HL-60 (cell line): Measurements from ENCODE around the gene CALCA.

ENCODE experiments used
- DNase-seq, 2 experiments: peaks; one replicate each; pipeline ENCODE4 v3.0.0-alpha.2; 2010 to 2020; ENCODE audit warnings: low read depth in 1 of 2, low spot score in 1 of 2
- H3K27ac ChIP-seq: fragments of 250-450 bp; sonication (Bioruptor Pico); replicated peaks from 2 replicates; pipeline ENCODE4 v1.5.1; 2020; ENCODE audit warnings: mild to moderate bottlenecking, moderate library complexity
- H3K27me3 ChIP-seq: fragments of 250-450 bp; sonication (Bioruptor Pico); 2 replicates; pipeline ENCODE4 v1.5.1; 2021; ENCODE audit warnings: mild to moderate bottlenecking, moderate library complexity; ENCODE audit not compliant: insufficient read depth, poor library complexity, severe bottlenecking
- H3K4me3 ChIP-seq: replicated peaks from 2 replicates; pipeline ENCODE4 v1.5.1; 2011; ENCODE audit warnings: mild to moderate bottlenecking, control low read depth, low read length; ENCODE audit not compliant: insufficient read depth
- CTCF ChIP-seq: IDR thresholded peaks from one replicate; pipeline ENCODE4 v1.5.1; 2011; ENCODE audit warnings: low read length, control low read depth, inconsistent platforms; ENCODE audit not compliant: insufficient read depth
- GABPA ChIP-seq: IDR thresholded peaks from 2 replicates; pipeline ENCODE4 v1.6.1; 2012; ENCODE audit warnings: low read depth
- POLR2AphosphoS5 ChIP-seq: IDR thresholded peaks from 2 replicates; pipeline ENCODE4 v1.6.1; 2012; ENCODE audit warnings: low read depth
- REST ChIP-seq: IDR thresholded peaks from 2 replicates; pipeline ENCODE4 v1.6.1; 2012; ENCODE audit warnings: low read depth; ENCODE audit not compliant: insufficient replicate concordance
- SPI1 ChIP-seq: IDR thresholded peaks from 2 replicates; pipeline ENCODE4 v1.6.1; 2012; ENCODE audit warnings: low read depth, mild to moderate bottlenecking, borderline replicate concordance

CALCA gene

GRCh38 chr11:14980854-14981253, 8.7 kb upstream of the CALCA start:
- TF ChIP-seq GABPA (no peak), SPI1 (no peak), REST (no peak), CTCF (no peak), POLR2AphosphoS5 (no peak)
- Histone ChIP-seq H3K4me3 (no peak overlapping the region), H3K27me3 (peaks cover 9% of the 10 kb centered on the region), H3K27ac (no peak overlapping the region)
- no peak for DNase-seq

GRCh38 chr11:14977101-14977880, 5.1 kb upstream of the CALCA start:
- DNase-seq: no peak
- no peak for TF ChIP-seq SPI1
- TF ChIP-seq POLR2AphosphoS5: no peak
- no peak for TF ChIP-seq CTCF
- no peak for TF ChIP-seq REST
- no peak for TF ChIP-seq GABPA
- Histone ChIP-seq H3K4me3 (no peak overlapping the region), H3K27me3 (peaks cover 45% of the 10 kb centered on the region), H3K27ac (no peak overlapping the region)

- peaks cover 51% of the 10 kb centered on the region for H3K27me3 ChIP-seq
- no peak overlapping the region for H3K4me3 ChIP-seq
- no peak for DNase-seq
Observed at GRCh38 chr11:14975252-14975587, 3.1 kb upstream of the CALCA start.

More at GRCh38 chr11:14975252-14975587, 3.1 kb upstream of the CALCA start:
- TF ChIP-seq SPI1 (no peak), GABPA (no peak), POLR2AphosphoS5 (no peak), CTCF (no peak), REST (no peak)
- no peak overlapping the region for H3K27ac ChIP-seq
